BLaER1 treated with 17β-estradiol and CSF1 and Interleukin-3, amounts not matched to agents 10 nM and 100 nM (cell line): ENCODE measurements around the gene DPYD.

Experiments
- H3K27ac ChIP-seq, 11 experiments: shearing (Covaris generic); formaldehyde crosslinking; 2 replicates each; pipeline ENCODE4 v1.8.1; 2022
- H3K27me3 ChIP-seq, 11 experiments: shearing (Covaris generic); formaldehyde crosslinking; 2 replicates each; pipeline ENCODE4 v1.8.1; 2022
- H3K36me3 ChIP-seq, 11 experiments: shearing (Covaris generic); formaldehyde crosslinking; 2 replicates each; pipeline ENCODE4 v1.8.1; 2022
- H3K4me1 ChIP-seq, 10 experiments: shearing (Covaris generic); formaldehyde crosslinking; 2 replicates each; pipeline ENCODE4 v1.8.1; 2022
- H3K4me2 ChIP-seq, 11 experiments: shearing (Covaris generic); formaldehyde crosslinking; 2 replicates each; pipeline ENCODE4 v1.8.1; 2022
- H3K4me3 ChIP-seq, 10 experiments: shearing (Covaris generic); formaldehyde crosslinking; 2 replicates each; pipeline ENCODE4 v1.8.1; 2022
- H3K9ac ChIP-seq, 11 experiments: shearing (Covaris generic); formaldehyde crosslinking; 2 replicates each; pipeline ENCODE4 v1.8.1; 2022
- H3K9me3 ChIP-seq, 11 experiments: shearing (Covaris generic); formaldehyde crosslinking; replicated peaks in 1 of 11; 2 replicates each; pipeline ENCODE4 v1.8.1; 2022
- H4K20me1 ChIP-seq, 11 experiments: shearing (Covaris generic); formaldehyde crosslinking; 2 replicates each; pipeline ENCODE4 v1.8.1; 2022
- Cebpa-rat ChIP-seq, 11 experiments: shearing (Covaris generic); IDR thresholded peaks; 2 replicates each; pipeline ENCODE4 v1.8.1; 2022

Gene DPYD

GRCh38 chr1:97373000-97373399, 547.8 kb downstream of the DPYD start:
- no peak for TF ChIP-seq Cebpa-rat (IDR thresholded peaks at IDR 0.05)
- Histone ChIP-seq H3K4me3 (no peak overlapping the region), H3K9ac (no peak overlapping the region), H3K27ac (no peak overlapping the region), H3K4me1 (no peaks in the 10 kb centered on the region), H3K36me3 (peaks cover 0 to 51% (median 0%) of the 10 kb centered on the region in 11 experiments; a peak in 4 of 22 replicates), H4K20me1 (0 out of 22 replicates have a peak, but pooled peaks cover 0 to 4% (median 0%) of the 10 kb centered on the region in 11 experiments), H3K4me2 (no peak overlapping the region), H3K9me3 (no peaks in the 10 kb centered on the region), H3K27me3 (no peaks in the 10 kb centered on the region)

GRCh38 chr1:97372531-97372930, 548.3 kb downstream of the DPYD start:
- H3K4me3 ChIP-seq: no peak overlapping the region
- H3K27ac ChIP-seq: no peak overlapping the region
- H3K9ac ChIP-seq: no peak overlapping the region
- 0 out of 22 replicates have a peak, but pooled peaks cover 0 to 4% (median 0%) of the 10 kb centered on the region in 11 experiments for H4K20me1 ChIP-seq
- H3K27me3 ChIP-seq: no peaks in the 10 kb centered on the region
- no peak for TF ChIP-seq Cebpa-rat (IDR thresholded peaks at IDR 0.05)
- H3K4me1 ChIP-seq: no peaks in the 10 kb centered on the region
- peaks cover 0 to 51% (median 0%) of the 10 kb centered on the region in 11 experiments; a peak in 4 of 22 replicates for H3K36me3 ChIP-seq
- H3K9me3 ChIP-seq: no peaks in the 10 kb centered on the region
- H3K4me2 ChIP-seq: no peak overlapping the region

DNA sequence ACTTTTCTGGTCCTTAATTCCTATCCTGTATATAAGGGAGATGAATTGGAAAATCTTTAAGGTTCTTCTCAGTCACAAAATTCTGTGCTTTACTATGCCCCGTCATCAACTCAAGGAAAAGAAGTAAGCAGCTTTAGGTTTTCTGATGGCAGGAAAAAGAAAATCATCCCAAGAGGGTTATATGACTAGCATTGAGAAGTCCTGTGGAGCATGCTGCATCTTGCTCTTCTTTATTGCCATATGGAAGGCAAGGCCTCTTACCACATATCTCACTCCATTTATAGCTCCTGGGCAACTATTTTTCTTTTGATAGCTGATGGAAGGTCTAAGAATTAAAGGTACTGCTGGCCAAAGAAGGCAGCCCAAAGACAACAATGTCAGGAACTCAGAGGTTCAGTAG, 552.5 kb downstream of the DPYD start:
- Histone ChIP-seq H3K9me3 (no peaks in the 10 kb centered on the region), H3K4me3 (no peak overlapping the region), H3K4me2 (no peak overlapping the region), H3K27ac (no peak overlapping the region), H3K36me3 (peaks cover 0 to 65% (median 0%) of the 10 kb centered on the region in 11 experiments; a peak in 4 of 22 replicates), H4K20me1 (0 out of 22 replicates have a peak, but pooled peaks cover 0 to 3% (median 0%) of the 10 kb centered on the region in 11 experiments), H3K9ac (no peak overlapping the region), H3K27me3 (no peaks in the 10 kb centered on the region), H3K4me1 (no peaks in the 10 kb centered on the region)
- no peak for TF ChIP-seq Cebpa-rat (IDR thresholded peaks at IDR 0.05)

GRCh38 chr1:97366984-97367383, 553.9 kb downstream of the DPYD start:
- Histone ChIP-seq H3K4me3 (no peak overlapping the region), H3K9ac (no peak overlapping the region), H3K27me3 (no peaks in the 10 kb centered on the region), H3K36me3 (peaks cover 0 to 62% (median 0%) of the 10 kb centered on the region in 11 experiments; a peak in 4 of 22 replicates), H3K4me1 (no peaks in the 10 kb centered on the region), H4K20me1 (no peaks in the 10 kb centered on the region), H3K27ac (no peak overlapping the region), H3K9me3 (no peaks in the 10 kb centered on the region), H3K4me2 (no peak overlapping the region)
- TF ChIP-seq Cebpa-rat (IDR thresholded peaks at IDR 0.05): no peak

- Histone ChIP-seq H3K4me1 (no peaks in the 10 kb centered on the region), H3K4me2 (no peak overlapping the region)
- TF ChIP-seq Cebpa-rat (IDR thresholded peaks at IDR 0.05): no peak
These were observed 555.8 kb downstream of the DPYD start for GRCh38 chr1:97365026-97365425.

DNA sequence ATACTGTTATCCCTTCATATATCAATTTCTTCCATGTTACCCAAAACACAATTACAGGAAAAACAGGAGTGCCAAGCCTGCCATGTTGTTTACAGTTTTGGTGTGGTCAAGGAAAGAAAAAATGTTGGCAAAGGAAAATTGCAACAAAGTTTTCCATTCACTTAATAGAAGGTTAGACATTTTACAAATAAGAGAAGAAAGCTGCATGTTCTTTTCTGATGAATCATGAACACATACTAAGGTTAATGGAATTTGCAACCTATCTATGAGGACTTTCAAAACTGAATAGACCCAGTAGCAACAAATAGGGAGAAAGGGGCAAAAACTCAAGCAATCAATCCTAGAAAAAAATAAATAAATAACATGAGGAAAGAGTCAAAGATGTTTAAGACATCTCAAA, 556.7 kb downstream of the DPYD start:
- Histone ChIP-seq H3K9me3 (no peaks in the 10 kb centered on the region), H4K20me1 (no peaks in the 10 kb centered on the region), H3K4me3 (no peak overlapping the region), H3K9ac (no peak overlapping the region), H3K36me3 (peaks cover 0 to 43% (median 0%) of the 10 kb centered on the region in 11 experiments; a peak in 4 of 22 replicates), H3K27me3 (no peaks in the 10 kb centered on the region), H3K27ac (no peak overlapping the region), H3K4me2 (no peak overlapping the region), H3K4me1 (no peaks in the 10 kb centered on the region)
- TF ChIP-seq Cebpa-rat (IDR thresholded peaks at IDR 0.05): no peak

More at GRCh38 chr1:97365026-97365425, 555.8 kb downstream of the DPYD start:
- no peaks in the 10 kb centered on the region for H3K9me3 ChIP-seq
- no peaks in the 10 kb centered on the region for H3K27me3 ChIP-seq
- H4K20me1 ChIP-seq: no peaks in the 10 kb centered on the region
- no peak overlapping the region for H3K4me3 ChIP-seq
- no peak overlapping the region for H3K9ac ChIP-seq
- peaks cover 0 to 51% (median 0%) of the 10 kb centered on the region in 11 experiments; a peak in 4 of 22 replicates for H3K36me3 ChIP-seq
- H3K27ac ChIP-seq: no peak overlapping the region

DNA sequence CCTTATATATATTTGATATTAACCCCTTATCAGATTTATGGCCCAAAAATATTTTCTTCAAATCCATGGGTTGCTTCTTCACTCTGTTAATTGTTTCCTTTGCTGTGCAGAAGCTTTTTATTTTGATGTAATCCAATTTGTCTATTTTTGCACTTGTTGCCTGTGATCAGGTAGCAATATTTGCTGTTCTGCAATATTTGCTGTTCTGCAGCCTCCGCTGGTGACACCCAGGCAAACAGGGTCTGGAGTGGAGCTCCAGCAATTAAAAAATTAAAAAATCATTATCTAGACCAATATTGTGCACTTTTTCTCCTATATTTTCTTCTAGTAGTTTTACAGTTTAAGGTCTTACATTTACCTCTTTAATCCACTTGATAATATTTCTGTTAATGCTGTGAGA, 564.5 kb downstream of the DPYD start:
- Histone ChIP-seq H3K4me3 (no peak overlapping the region), H3K4me2 (no peak overlapping the region), H3K9me3 (peaks cover 0 to 7% (median 0%) of the 10 kb centered on the region in 11 experiments; a peak in 1 of 22 replicates)

DNA sequence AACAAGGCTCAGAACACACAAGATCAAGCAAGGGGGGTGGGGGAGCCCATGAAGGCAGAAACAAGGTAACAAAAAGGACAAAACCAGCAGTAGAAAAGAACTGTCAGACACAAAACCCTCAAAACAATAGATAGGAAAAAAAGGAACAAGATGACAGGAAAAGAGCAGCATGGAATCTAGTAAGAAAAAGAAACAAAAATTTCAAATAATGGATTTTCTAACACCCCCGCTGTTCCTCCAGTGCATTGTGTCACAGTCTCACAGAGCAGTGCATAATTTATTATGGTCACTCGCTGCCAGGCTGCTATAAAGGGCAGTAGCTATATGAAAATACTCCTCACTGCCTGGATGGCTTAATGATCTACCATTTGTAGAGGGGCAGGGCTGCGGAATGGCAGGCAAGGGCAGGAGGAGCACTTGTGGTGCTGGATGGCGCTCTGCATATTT, 567.9 kb downstream of the DPYD start:
- H3K36me3 ChIP-seq: peaks cover 0 to 27% (median 0%) of the 10 kb centered on the region in 11 experiments; a peak in 5 of 22 replicates
- no peak overlapping the region for H3K9ac ChIP-seq
- H3K27me3 ChIP-seq: no peaks in the 10 kb centered on the region
- peaks cover 0 to 3% (median 0%) of the 10 kb centered on the region in 11 experiments; a peak in 1 of 22 replicates for H3K9me3 ChIP-seq
- no peak overlapping the region for H3K27ac ChIP-seq
- H3K4me3 ChIP-seq: no peak overlapping the region
- H4K20me1 ChIP-seq: no peaks in the 10 kb centered on the region
- H3K4me2 ChIP-seq: no peak overlapping the region
- peaks cover 0 to 8% (median 0%) of the 10 kb centered on the region in 10 experiments; a peak in 2 of 20 replicates for H3K4me1 ChIP-seq
- no peak for TF ChIP-seq Cebpa-rat (IDR thresholded peaks at IDR 0.05)

More for the DNA sequence above, 564.5 kb downstream of the DPYD start:
- peaks cover 0 to 5% (median 0%) of the 10 kb centered on the region in 10 experiments; a peak in 1 of 20 replicates for H3K4me1 ChIP-seq
- no peaks in the 10 kb centered on the region for H3K27me3 ChIP-seq
- no peak for TF ChIP-seq Cebpa-rat (IDR thresholded peaks at IDR 0.05)
- no peaks in the 10 kb centered on the region for H4K20me1 ChIP-seq
- H3K9ac ChIP-seq: no peak overlapping the region
- peaks cover 0 to 30% (median 0%) of the 10 kb centered on the region in 11 experiments; a peak in 5 of 22 replicates for H3K36me3 ChIP-seq
- H3K27ac ChIP-seq: no peak overlapping the region

- H3K9me3 ChIP-seq: no peaks in the 10 kb centered on the region
- no peak for TF ChIP-seq Cebpa-rat (IDR thresholded peaks at IDR 0.05)
These were observed 569.0 kb downstream of the DPYD start for GRCh38 chr1:97351846-97352245.

DNA sequence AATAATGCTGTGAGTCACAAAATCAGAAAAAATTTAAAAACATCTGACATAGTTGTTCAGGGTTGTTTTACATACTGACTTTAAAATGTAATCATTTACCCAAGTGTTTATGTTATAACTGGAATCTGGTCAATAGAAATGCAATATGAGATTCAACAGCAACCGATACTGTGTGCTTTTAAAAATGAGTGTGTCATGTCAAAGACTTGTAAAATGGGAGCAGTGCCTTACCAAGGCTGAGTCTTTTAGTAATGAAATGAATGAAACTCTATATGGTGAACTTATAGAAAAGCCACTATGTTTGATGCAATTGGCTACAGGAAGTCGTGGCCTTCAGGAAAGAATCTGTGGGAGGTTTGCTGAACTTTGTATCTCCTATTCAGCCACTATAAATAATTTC, 570.2 kb downstream of the DPYD start:
- Histone ChIP-seq H3K4me2 (no peak overlapping the region), H3K4me1 (peaks cover 0 to 8% (median 0%) of the 10 kb centered on the region in 10 experiments; a peak in 2 of 20 replicates), H3K27ac (no peak overlapping the region), H3K9ac (no peak overlapping the region), H3K27me3 (no peaks in the 10 kb centered on the region), H3K9me3 (no peaks in the 10 kb centered on the region), H4K20me1 (no peaks in the 10 kb centered on the region), H3K4me3 (no peak overlapping the region), H3K36me3 (peaks cover 0 to 15% (median 0%) of the 10 kb centered on the region in 11 experiments; a peak in 2 of 22 replicates)
- no peak for TF ChIP-seq Cebpa-rat (IDR thresholded peaks at IDR 0.05)

More at GRCh38 chr1:97351846-97352245, 569.0 kb downstream of the DPYD start:
- no peak overlapping the region for H3K27ac ChIP-seq
- no peaks in the 10 kb centered on the region for H4K20me1 ChIP-seq
- no peak overlapping the region for H3K4me2 ChIP-seq
- peaks cover 0 to 8% (median 0%) of the 10 kb centered on the region in 10 experiments; a peak in 2 of 20 replicates for H3K4me1 ChIP-seq
- no peak overlapping the region for H3K4me3 ChIP-seq
- H3K36me3 ChIP-seq: peaks cover 0 to 19% (median 0%) of the 10 kb centered on the region in 11 experiments; a peak in 2 of 22 replicates
- H3K27me3 ChIP-seq: no peaks in the 10 kb centered on the region
- no peak overlapping the region for H3K9ac ChIP-seq
